GM13976 (cell line): ENCODE results near the gene DUSP22.

Experiments used
- DNase-seq: peaks from one replicate; pipeline ENCODE4 v3.0.0; 2012; ENCODE audit warnings: low spot score
- CTCF ChIP-seq: IDR thresholded peaks from 2 replicates; pipeline ENCODE4 v1.5.1; 2012; ENCODE audit warnings: borderline replicate concordance, mild to moderate bottlenecking; ENCODE audit not compliant: insufficient read depth; ENCODE audit errors: extremely low read depth, missing control alignments, control extremely low read depth
- in situ Hi-C: fragments of 300-500 bp; cut with MboI; formaldehyde crosslinking; loops from one replicate; pipeline ENCODE4 v1.12.0; 2022; ENCODE audit warnings: low sequenced_read_pairs, mixed read lengths, inconsistent platforms; ENCODE audit not compliant: unreplicated experiment

DUSP22 gene

GRCh38 chr6:380234-381218 lies 88.2 kb downstream of the DUSP22 start:
- DNase-seq: no peak
- in situ Hi-C loops: no loop called here
- TF ChIP-seq CTCF: no peak

- TF ChIP-seq CTCF: no peak
- peak; percentile 63 for DNase-seq
These were observed 89.6 kb downstream of the DUSP22 start for GRCh38 chr6:381742-382461.

GRCh38 chr6:382883-383810 lies 90.9 kb downstream of the DUSP22 start:
- no peak for TF ChIP-seq CTCF
- DNase-seq: no peak
- in situ Hi-C loops: no loop called here

More at GRCh38 chr6:381742-382461, 89.6 kb downstream of the DUSP22 start:
- in situ Hi-C loops: no loop called here

- TF ChIP-seq CTCF: no peak
- in situ Hi-C loops: no loop called here
- no peak for DNase-seq
These were observed 91.6 kb downstream of the DUSP22 start for GRCh38 chr6:383856-384255.

- no peak for TF ChIP-seq CTCF
- in situ Hi-C loops: no loop called here
- DNase-seq: no peak
These were observed 92.6 kb downstream of the DUSP22 start for GRCh38 chr6:384898-385297.

GRCh38 chr6:385614-386013 lies 93.3 kb downstream of the DUSP22 start:
- in situ Hi-C loops: no loop called here
- DNase-seq: no peak
- TF ChIP-seq CTCF: no peak
